ENCODE results near the gene RALGPS2. TPM values are rescaled to one million over a fixed set of nuclear protein-coding genes. Genes with fewer than 3 reads are reported as not detected.

Gene RALGPS2
- total RNA-seq, 5 donors from 2014 or later (not counting 1 experiment from before 2014, with no cell fraction given), result 11.2 to 17.5 (median 12.4) TPM

- ChIA-PET CTCF (no interaction called here), POLR2A (interaction anchor here in 1 of 2 donors (0.6 kb wide), 1 partner anchor 30 kb away, joined by 3 read pairs; no protein-coding TSS in a partner anchor)
- no peaks in the 10 kb centered on the region for H3K36me3 ChIP-seq (ENCODE audit: control insufficient read depth in 2 of 2, extremely low read depth in 1 of 2, insufficient read depth in 1 of 2, low read length in 1 of 2)
- Mint-ChIP-seq H3K36me3 (no peaks in the 10 kb centered on the region), H3K4me3 (no peak overlapping the region), H3K27ac (no peak overlapping the region), H3K9me3 (no peaks in the 10 kb centered on the region), H3K27me3 (peaks cover 12 to 16% of the 10 kb centered on the region in 2 donors), H3K4me1 (no peaks in the 10 kb centered on the region)
- 80% methylated on average over 1 of the region's 4 CpGs for WGBS (ENCODE audit: insufficient coverage)
- H3K4me3 ChIP-seq (ENCODE audit: control insufficient read depth in 1 of 2, extremely low read depth in 1 of 2, low read length in 1 of 2), result no peak overlapping the region
- no peaks in the 10 kb centered on the region for H3K4me1 ChIP-seq (ENCODE audit: control insufficient read depth in 1 of 2, extremely low read depth in 1 of 2, insufficient read depth in 2 of 2, low read length in 2 of 2)
- ATAC-seq (replicated peaks in 1 of 4) (no peak), DNase-seq (no peak)
- H3K27me3 ChIP-seq (replicated peaks in 1 of 2; ENCODE audit: control insufficient read depth in 2 of 2, extremely low read depth in 1 of 2, insufficient read depth in 2 of 2, low read length in 1 of 2), result peaks cover 0 to 3% of the 10 kb centered on the region in 2 experiments
- no peak overlapping the region for H3K27ac ChIP-seq (ENCODE audit: low read length)
- H3K9me3 ChIP-seq, result no peaks in the 10 kb centered on the region
Measured at GRCh38 chr1:178714453-178714852, 10.6 kb upstream of the RALGPS2 start.

DNA sequence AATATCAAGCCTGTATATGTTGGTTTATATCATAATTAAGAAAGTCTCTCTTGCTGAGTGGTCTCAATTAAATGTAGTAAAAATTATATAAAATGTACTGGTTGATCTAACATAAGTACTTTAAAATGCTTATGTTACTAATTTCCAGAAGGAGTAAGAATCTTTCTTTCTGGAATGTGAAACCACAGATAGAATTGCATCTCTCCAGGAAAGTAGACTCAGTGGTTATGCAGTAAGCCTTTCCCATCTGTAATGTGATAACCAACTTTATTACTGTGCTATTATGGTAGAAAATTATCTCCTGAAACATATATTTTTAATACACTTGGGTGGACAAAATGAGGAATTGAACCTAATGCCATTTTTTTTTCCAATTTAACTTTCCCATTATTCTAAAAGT is 8.9 kb upstream of the RALGPS2 start:
- H3K36me3 ChIP-seq (ENCODE audit: control insufficient read depth in 2 of 2, extremely low read depth in 1 of 2, insufficient read depth in 1 of 2, low read length in 1 of 2), result no peaks in the 10 kb centered on the region
- Mint-ChIP-seq H3K9me3 (no peaks in the 10 kb centered on the region), H3K27me3 (peaks cover 8 to 10% of the 10 kb centered on the region in 2 donors), H3K27ac (no peak overlapping the region), H3K4me1 (no peaks in the 10 kb centered on the region), H3K36me3 (no peaks in the 10 kb centered on the region), H3K4me3 (no peak overlapping the region)
- CTCF ChIA-PET, result interaction anchor here in 1 of 2 donors (0.6 kb wide), 1 partner anchor 208 kb away, joined by 3 read pairs; no protein-coding TSS in a partner anchor
- H3K4me3 ChIP-seq (ENCODE audit: control insufficient read depth in 1 of 2, extremely low read depth in 1 of 2, low read length in 1 of 2), result no peak overlapping the region
- H3K4me1 ChIP-seq (ENCODE audit: control insufficient read depth in 1 of 2, extremely low read depth in 1 of 2, insufficient read depth in 2 of 2, low read length in 2 of 2), result no peaks in the 10 kb centered on the region
- POLR2A ChIA-PET, result no interaction called here
- ATAC-seq (replicated peaks in 1 of 4) (no peak), DNase-seq (no peak)
- peaks cover 0 to 3% of the 10 kb centered on the region in 2 experiments for H3K27me3 ChIP-seq (replicated peaks in 1 of 2; ENCODE audit: control insufficient read depth in 2 of 2, extremely low read depth in 1 of 2, insufficient read depth in 2 of 2, low read length in 1 of 2)
- H3K9me3 ChIP-seq, result no peaks in the 10 kb centered on the region
- H3K27ac ChIP-seq (ENCODE audit: low read length), result no peak overlapping the region

- Histone ChIP-seq H3K36me3 (ENCODE audit: control insufficient read depth in 2 of 2, extremely low read depth in 1 of 2, insufficient read depth in 1 of 2, low read length in 1 of 2) (no peaks in the 10 kb centered on the region), H3K4me3 (ENCODE audit: control insufficient read depth in 1 of 2, extremely low read depth in 1 of 2, low read length in 1 of 2) (no peak overlapping the region), H3K9me3 (no peaks in the 10 kb centered on the region), H3K27me3 (replicated peaks in 1 of 2; ENCODE audit: control insufficient read depth in 2 of 2, extremely low read depth in 1 of 2, insufficient read depth in 2 of 2, low read length in 1 of 2) (peaks cover 0 to 3% of the 10 kb centered on the region in 2 experiments), H3K4me1 (ENCODE audit: control insufficient read depth in 1 of 2, extremely low read depth in 1 of 2, insufficient read depth in 2 of 2, low read length in 2 of 2) (no peaks in the 10 kb centered on the region), H3K27ac (ENCODE audit: low read length) (no peak overlapping the region)
- DNase-seq, result no peak
- ATAC-seq (replicated peaks in 1 of 4), result no peak
- Mint-ChIP-seq H3K27me3 (peaks cover 5 to 8% of the 10 kb centered on the region in 2 donors), H3K4me3 (no peak overlapping the region), H3K27ac (no peak overlapping the region), H3K4me1 (no peaks in the 10 kb centered on the region), H3K9me3 (no peaks in the 10 kb centered on the region), H3K36me3 (no peaks in the 10 kb centered on the region)
- WGBS (ENCODE audit: insufficient coverage), result no CpG with 5 or more reads among the region's 1 CpG
- ChIA-PET POLR2A (no interaction called here), CTCF (no interaction called here)
Measured at GRCh38 chr1:178718520-178718919, 6.5 kb upstream of the RALGPS2 start.

DNA sequence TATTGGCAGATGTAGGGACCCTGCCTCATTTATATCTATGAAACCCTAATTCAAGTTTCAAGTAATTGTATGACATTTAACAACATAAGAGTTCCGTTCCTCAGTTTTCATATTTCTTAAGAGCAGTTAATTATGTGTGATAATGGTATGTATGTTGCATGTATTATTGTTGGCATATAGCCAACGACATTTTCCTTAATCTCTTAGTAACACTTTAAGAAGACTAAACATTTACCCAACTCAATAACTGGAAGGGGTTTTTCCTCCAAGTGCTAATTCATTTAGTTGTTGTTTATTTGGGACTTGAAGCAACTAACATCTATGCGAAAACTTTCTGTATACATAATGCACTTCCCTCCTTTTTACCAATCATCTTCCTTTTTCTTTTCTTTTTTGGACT is 1.5 kb upstream of the RALGPS2 start:
- POLR2A ChIA-PET, result no interaction called here
- H3K27ac ChIP-seq (ENCODE audit: low read length), result no peak overlapping the region
- H3K4me3 ChIP-seq (ENCODE audit: control insufficient read depth in 1 of 2, extremely low read depth in 1 of 2, low read length in 1 of 2), result no peak overlapping the region

GRCh38 chr1:178724376-178724727 is 692 bp upstream of the RALGPS2 start:
- Mint-ChIP-seq H3K4me1 (peaks cover 25 to 27% (median 27%) of the 10 kb centered on the region in 3 donors), H3K36me3 (no peaks in the 10 kb centered on the region), H3K27ac (peak overlapping the region; percentile 73 to 81), H3K4me3 (peak overlapping the region; percentile 79 to 84 (median 80)), H3K27me3 (peaks cover 0 to 21% of the 10 kb centered on the region in 2 donors), H3K9me3 (no peaks in the 10 kb centered on the region)
- Histone ChIP-seq H3K27me3 (replicated peaks in 1 of 2; ENCODE audit: control insufficient read depth in 2 of 2, extremely low read depth in 1 of 2, insufficient read depth in 2 of 2, low read length in 1 of 2) (peaks cover 0 to 8% of the 10 kb centered on the region in 2 experiments), H3K36me3 (ENCODE audit: control insufficient read depth in 2 of 2, extremely low read depth in 1 of 2, insufficient read depth in 1 of 2, low read length in 1 of 2) (no peaks in the 10 kb centered on the region), H3K4me3 (ENCODE audit: control insufficient read depth in 1 of 2, extremely low read depth in 1 of 2, low read length in 1 of 2) (peak overlapping the region; percentile 62 to 75), H3K4me1 (ENCODE audit: control insufficient read depth in 1 of 2, extremely low read depth in 1 of 2, insufficient read depth in 2 of 2, low read length in 2 of 2) (peaks cover 7 to 9% of the 10 kb centered on the region in 2 experiments), H3K9me3 (no peaks in the 10 kb centered on the region), H3K27ac (ENCODE audit: low read length) (no peak overlapping the region)
- ChIA-PET POLR2A (interaction anchor here in 1 of 2 donors (0.6 kb wide), 1 partner anchor 61 kb away, joined by 4 read pairs; no protein-coding TSS in a partner anchor), CTCF (interaction anchor here in 1 of 2 donors (0.6 kb wide), 2 partner anchors 490 to 1144 kb away, joined by 3 to 4 read pairs; no protein-coding TSS in a partner anchor)
- ATAC-seq (replicated peaks in 1 of 4) (no peak), DNase-seq (peak in 2 of 35 experiments; percentile 1 to 9)
- 100% methylated on average over 2 of the region's 5 CpGs for WGBS (ENCODE audit: insufficient coverage)

More for the DNA sequence above, 1.5 kb upstream of the RALGPS2 start:
- Mint-ChIP-seq H3K4me1 (peaks cover 18 to 27% (median 23%) of the 10 kb centered on the region in 3 donors), H3K27me3 (peaks cover 0 to 19% of the 10 kb centered on the region in 2 donors), H3K4me3 (peak overlapping the region in 2 of 3 donors; percentile 79 to 84), H3K36me3 (no peaks in the 10 kb centered on the region), H3K9me3 (no peaks in the 10 kb centered on the region), H3K27ac (peak overlapping the region; percentile 73 to 81)
- peaks cover 7 to 9% of the 10 kb centered on the region in 2 experiments for H3K4me1 ChIP-seq (ENCODE audit: control insufficient read depth in 1 of 2, extremely low read depth in 1 of 2, insufficient read depth in 2 of 2, low read length in 2 of 2)
- CTCF ChIA-PET, result no interaction called here
- no CpG with 5 or more reads among the region's 3 CpGs for WGBS (ENCODE audit: insufficient coverage)
- no peak for ATAC-seq (replicated peaks in 1 of 4)
- H3K36me3 ChIP-seq (ENCODE audit: control insufficient read depth in 2 of 2, extremely low read depth in 1 of 2, insufficient read depth in 1 of 2, low read length in 1 of 2), result no peaks in the 10 kb centered on the region
- no peak for DNase-seq
- peaks cover 0 to 8% of the 10 kb centered on the region in 2 experiments for H3K27me3 ChIP-seq (replicated peaks in 1 of 2; ENCODE audit: control insufficient read depth in 2 of 2, extremely low read depth in 1 of 2, insufficient read depth in 2 of 2, low read length in 1 of 2)
- H3K9me3 ChIP-seq, result no peaks in the 10 kb centered on the region

DNA sequence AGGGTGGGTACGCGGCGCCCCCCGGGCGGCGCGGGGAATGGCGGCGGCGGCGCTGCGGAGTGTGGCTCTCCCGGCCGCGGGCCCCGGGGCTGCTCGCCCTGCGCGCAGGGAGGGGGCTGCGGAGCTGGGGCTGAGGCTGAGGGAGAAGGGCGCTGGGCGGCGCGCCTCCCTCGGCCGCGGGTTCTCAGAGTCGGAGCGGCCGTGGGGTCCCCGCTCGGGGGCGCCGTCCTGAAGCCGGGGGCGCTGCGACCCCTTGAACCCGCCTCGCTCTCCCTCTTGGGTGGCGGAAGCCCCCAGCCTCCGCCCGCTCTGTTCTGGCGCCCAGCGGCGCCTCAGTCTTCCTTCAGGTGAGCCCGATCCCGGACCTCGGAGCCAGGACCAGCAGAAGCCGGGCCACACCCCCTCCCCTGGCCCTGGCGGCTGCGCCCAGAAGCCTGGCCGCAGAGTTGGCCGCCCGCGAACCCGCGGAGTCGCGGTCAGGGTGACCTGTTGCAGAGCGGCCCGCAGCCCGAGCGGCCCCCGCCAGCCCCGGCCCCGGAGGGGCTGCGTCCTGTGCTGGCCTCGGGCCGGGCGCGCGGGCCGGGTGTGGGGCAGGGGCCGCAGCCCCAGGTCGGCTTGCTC is 532 bp downstream of the RALGPS2 start:
- H3K9me3 Mint-ChIP-seq, result no peaks in the 10 kb centered on the region
- POLR2A ChIA-PET, result interaction anchor here in 1 of 2 donors (0.5 kb wide), 1 partner anchor 26 kb away, joined by 3 read pairs; no protein-coding TSS in a partner anchor

More for the DNA sequence above, 532 bp downstream of the RALGPS2 start:
- Mint-ChIP-seq H3K4me3 (peak overlapping the region; percentile 79 to 89 (median 88)), H3K4me1 (peaks cover 27% of the 10 kb centered on the region in 3 donors), H3K27me3 (peaks cover 0 to 21% of the 10 kb centered on the region in 2 donors), H3K27ac (peak overlapping the region in 1 of 2 donors; percentile 89), H3K36me3 (no peaks in the 10 kb centered on the region)
- WGBS (ENCODE audit: insufficient coverage), result under 1% methylated on average over 70 of the region's 75 CpGs
- DNase-seq (peak in 27 of 35 experiments; percentile 1 to 34 (median 7)), ATAC-seq (replicated peaks in 1 of 4) (peak; percentile 44 to 52 (median 49))
- Histone ChIP-seq H3K9me3 (no peaks in the 10 kb centered on the region), H3K27me3 (replicated peaks in 1 of 2; ENCODE audit: control insufficient read depth in 2 of 2, extremely low read depth in 1 of 2, insufficient read depth in 2 of 2, low read length in 1 of 2) (peaks cover 0 to 8% of the 10 kb centered on the region in 2 experiments), H3K27ac (ENCODE audit: low read length) (no peak overlapping the region), H3K4me1 (ENCODE audit: control insufficient read depth in 1 of 2, extremely low read depth in 1 of 2, insufficient read depth in 2 of 2, low read length in 2 of 2) (peaks cover 7 to 9% of the 10 kb centered on the region in 2 experiments), H3K4me3 (ENCODE audit: control insufficient read depth in 1 of 2, extremely low read depth in 1 of 2, low read length in 1 of 2) (peak overlapping the region; percentile 75 to 86), H3K36me3 (ENCODE audit: control insufficient read depth in 2 of 2, extremely low read depth in 1 of 2, insufficient read depth in 1 of 2, low read length in 1 of 2) (no peaks in the 10 kb centered on the region)
- CTCF ChIA-PET, result interaction anchor here in 1 of 2 donors (1.1 kb wide), 1 partner anchor 1089 kb away, joined by 4 read pairs; no protein-coding TSS in a partner anchor

Measured in T-cell (primary cell).